Trophoblast cell (in vitro differentiated cells and primary cell): ENCODE data around the gene SMARCAL1.

Source experiments
- DNase-seq, 2 donors: peaks; one replicate each; pipeline ENCODE4 v3.0.0-alpha.2; 2016
- H2AFZ ChIP-seq: 2 replicates; pipeline ENCODE4 v1.6.1; 2013; ENCODE audit warnings: low read length, moderate library complexity, mild to moderate bottlenecking; ENCODE audit not compliant: insufficient read depth, poor library complexity
- H2AK5ac ChIP-seq: 2 replicates; pipeline ENCODE4 v1.6.1; 2013; ENCODE audit warnings: mild to moderate bottlenecking, low read length
- H2BK120ac ChIP-seq: 2 replicates; pipeline ENCODE4 v1.6.1; 2013; ENCODE audit warnings: low read length, mild to moderate bottlenecking, moderate library complexity; ENCODE audit not compliant: insufficient read depth, poor library complexity
- H2BK12ac ChIP-seq: 2 replicates; pipeline ENCODE4 v1.6.1; 2013; ENCODE audit warnings: mild to moderate bottlenecking, low read length, moderate library complexity
- H2BK5ac ChIP-seq: 2 replicates; pipeline ENCODE4 v1.6.1; 2013; ENCODE audit warnings: low read length, low read depth, moderate library complexity, mild to moderate bottlenecking; ENCODE audit not compliant: poor library complexity
- H3K14ac ChIP-seq: 2 replicates; pipeline ENCODE4 v1.6.1; 2013; ENCODE audit warnings: mild to moderate bottlenecking, low read length
- H3K18ac ChIP-seq: 2 replicates; pipeline ENCODE4 v1.6.1; 2013; ENCODE audit warnings: mild to moderate bottlenecking, low read length
- H3K23ac ChIP-seq: 2 replicates; pipeline ENCODE4 v1.6.1; 2013; ENCODE audit warnings: low read length
- H3K27ac ChIP-seq: 2 replicates; pipeline ENCODE4 v1.5.1; 2013; ENCODE audit warnings: low read depth, mild to moderate bottlenecking, inconsistent platforms, low read length, moderate library complexity
- H3K27me3 ChIP-seq: 2 replicates; pipeline ENCODE4 v1.6.1; 2013; ENCODE audit warnings: inconsistent platforms, mild to moderate bottlenecking, low read length, moderate library complexity; ENCODE audit not compliant: insufficient read depth
- H3K36me3 ChIP-seq, 2 experiments: 1 replicate in 1 of 2; 2 replicates in 1 of 2; pipeline ENCODE4 v1.6.1; 2013; ENCODE audit warnings: low read length in 2 of 2, mild to moderate bottlenecking in 2 of 2, moderate library complexity in 1 of 2; ENCODE audit not compliant: insufficient read depth in 2 of 2, control insufficient read depth in 1 of 2
- H3K4ac ChIP-seq: 2 replicates; pipeline ENCODE4 v1.6.1; 2013; ENCODE audit warnings: low read depth, mild to moderate bottlenecking, low read length, moderate library complexity
- H3K4me1 ChIP-seq, 2 experiments: 1 replicate in 1 of 2; 2 replicates in 1 of 2; pipeline ENCODE4 v1.6.1; 2013; ENCODE audit warnings: low read length in 2 of 2, mild to moderate bottlenecking in 2 of 2, moderate library complexity in 1 of 2; ENCODE audit not compliant: insufficient read depth in 2 of 2, control insufficient read depth in 1 of 2
- H3K4me2 ChIP-seq: 2 replicates; pipeline ENCODE4 v1.6.1; 2013; ENCODE audit warnings: inconsistent platforms, mild to moderate bottlenecking, low read length, moderate library complexity
- H3K4me3 ChIP-seq: 2 replicates; pipeline ENCODE4 v1.5.1; 2013; ENCODE audit warnings: mild to moderate bottlenecking, low read depth, low read length, inconsistent platforms
- H3K79me1 ChIP-seq: one replicate; pipeline ENCODE4 v1.6.1; 2013; ENCODE audit warnings: low read length
- H3K79me2 ChIP-seq: 2 replicates; pipeline ENCODE4 v1.6.1; 2013; ENCODE audit warnings: low read length, mild to moderate bottlenecking; ENCODE audit not compliant: control insufficient read depth, insufficient read depth, poor library complexity
- H3K9ac ChIP-seq: 2 replicates; pipeline ENCODE4 v1.6.1; 2013; ENCODE audit warnings: mild to moderate bottlenecking, low read length
- H3K9me3 ChIP-seq: 2 replicates; pipeline ENCODE4 v1.6.1; 2013; ENCODE audit warnings: low read depth, mild to moderate bottlenecking, control low read depth, inconsistent platforms, low read length; ENCODE audit not compliant: insufficient read depth
- H4K12ac ChIP-seq: 2 replicates; pipeline ENCODE4 v1.6.1; 2013; ENCODE audit warnings: low read depth, mild to moderate bottlenecking, low read length, moderate library complexity
- H4K8ac ChIP-seq: 2 replicates; pipeline ENCODE4 v1.6.1; 2013; ENCODE audit warnings: low read depth, mild to moderate bottlenecking, low read length, moderate library complexity
- H4K91ac ChIP-seq: one replicate; pipeline ENCODE4 v1.6.1; 2013; ENCODE audit warnings: low read depth, mild to moderate bottlenecking, low read length, moderate library complexity
- WGBS: extraction: QIAGEN DNeasy Blood & Tissue Kit; methylation state at CpG from one replicate; pipeline ENCODE4 v1.1.7; 2013; ENCODE audit warnings: missing lambda C conversion rate; ENCODE audit not compliant: insufficient read length, insufficient coverage; ENCODE audit errors: extremely low coverage; 5-methylcytosine and 5-hydroxymethylcytosine counted together

Gene SMARCAL1

GRCh38 chr2:216522892-216523502 lies 110.7 kb downstream of the SMARCAL1 start:
- Histone ChIP-seq H3K27me3 (no peaks in the 10 kb centered on the region), H3K79me1 (no peaks in the 10 kb centered on the region), H3K79me2 (no peaks in the 10 kb centered on the region), H3K14ac (no peak overlapping the region), H3K18ac (no peak overlapping the region), H3K23ac (no peak overlapping the region), H3K9ac (no peak overlapping the region), H3K4me3 (no peak overlapping the region), H4K12ac (no peak overlapping the region), H4K91ac (no peak overlapping the region), H3K4me2 (no peak overlapping the region), H3K9me3 (no peaks in the 10 kb centered on the region), H4K8ac (no peak overlapping the region), H2AFZ (no peak overlapping the region), H3K4ac (no peak overlapping the region), H2BK5ac (no peak overlapping the region), H3K36me3 (peaks cover 0 to 7% of the 10 kb centered on the region in 2 experiments), H3K27ac (no peak overlapping the region), H2BK120ac (no peak overlapping the region), H3K4me1 (peaks cover 0 to 8% of the 10 kb centered on the region in 2 experiments), H2BK12ac (no peak overlapping the region), H2AK5ac (no peak overlapping the region)
- WGBS = no CpG with 5 or more reads among the region's 1 CpG
- DNase-seq = no peak

GRCh38 chr2:216525972-216526371 lies 113.7 kb downstream of the SMARCAL1 start:
- no peak overlapping the region for H2BK120ac ChIP-seq
- no peak overlapping the region for H2AFZ ChIP-seq
- H4K8ac ChIP-seq = no peak overlapping the region
- no peaks in the 10 kb centered on the region for H3K27me3 ChIP-seq
- no peak overlapping the region for H3K27ac ChIP-seq
- no peak overlapping the region for H4K12ac ChIP-seq
- H3K4me2 ChIP-seq = no peak overlapping the region
- no peaks in the 10 kb centered on the region for H3K79me1 ChIP-seq
- H3K4me3 ChIP-seq = no peak overlapping the region
- no peak overlapping the region for H4K91ac ChIP-seq
- no peaks in the 10 kb centered on the region for H3K4me1 ChIP-seq
- WGBS = no CpG with 5 or more reads among the region's 4 CpGs
- no peak overlapping the region for H3K9ac ChIP-seq
- H3K14ac ChIP-seq = no peak overlapping the region
- H3K36me3 ChIP-seq = peaks cover 0 to 3% of the 10 kb centered on the region in 2 experiments
- no peaks in the 10 kb centered on the region for H3K79me2 ChIP-seq
- H3K4ac ChIP-seq = no peak overlapping the region
- DNase-seq = no peak
- no peak overlapping the region for H2BK12ac ChIP-seq
- H3K9me3 ChIP-seq = no peaks in the 10 kb centered on the region
- no peak overlapping the region for H3K23ac ChIP-seq
- H2BK5ac ChIP-seq = no peak overlapping the region
- H2AK5ac ChIP-seq = no peak overlapping the region
- H3K18ac ChIP-seq = no peak overlapping the region

- H4K91ac ChIP-seq = no peak overlapping the region
- no peaks in the 10 kb centered on the region for H3K36me3 ChIP-seq
- DNase-seq = no peak
- H3K4me2 ChIP-seq = no peak overlapping the region
- no peaks in the 10 kb centered on the region for H3K27me3 ChIP-seq
- H2AK5ac ChIP-seq = no peak overlapping the region
- H3K79me2 ChIP-seq = no peaks in the 10 kb centered on the region
- H3K27ac ChIP-seq = no peak overlapping the region
- H4K12ac ChIP-seq = no peak overlapping the region
- H3K4ac ChIP-seq = no peak overlapping the region
- H2BK12ac ChIP-seq = no peak overlapping the region
- H3K18ac ChIP-seq = no peak overlapping the region
- no peak overlapping the region for H2AFZ ChIP-seq
- no peak overlapping the region for H3K23ac ChIP-seq
- H3K9me3 ChIP-seq = no peaks in the 10 kb centered on the region
- H3K14ac ChIP-seq = no peak overlapping the region
- no peak overlapping the region for H3K9ac ChIP-seq
- no peak overlapping the region for H2BK5ac ChIP-seq
- no CpG with 5 or more reads among the region's 1 CpG for WGBS
- no peak overlapping the region for H4K8ac ChIP-seq
- no peak overlapping the region for H2BK120ac ChIP-seq
- no peaks in the 10 kb centered on the region for H3K4me1 ChIP-seq
- H3K79me1 ChIP-seq = no peaks in the 10 kb centered on the region
- no peak overlapping the region for H3K4me3 ChIP-seq
Observed at GRCh38 chr2:216526939-216527338, 114.7 kb downstream of the SMARCAL1 start.

- no peak overlapping the region for H3K9ac ChIP-seq
- no peaks in the 10 kb centered on the region for H3K9me3 ChIP-seq
- H3K23ac ChIP-seq = no peak overlapping the region
- H4K12ac ChIP-seq = no peak overlapping the region
- no peak overlapping the region for H2BK120ac ChIP-seq
- H4K91ac ChIP-seq = no peak overlapping the region
- H3K79me1 ChIP-seq = no peaks in the 10 kb centered on the region
- no peak overlapping the region for H3K4me2 ChIP-seq
- H3K27me3 ChIP-seq = no peaks in the 10 kb centered on the region
- no peak for DNase-seq
- H3K4ac ChIP-seq = no peak overlapping the region
- H2AK5ac ChIP-seq = no peak overlapping the region
- no peak overlapping the region for H2BK5ac ChIP-seq
- no peak overlapping the region for H3K18ac ChIP-seq
- H4K8ac ChIP-seq = no peak overlapping the region
- H2BK12ac ChIP-seq = no peak overlapping the region
- H3K27ac ChIP-seq = no peak overlapping the region
- H3K14ac ChIP-seq = no peak overlapping the region
- H3K4me3 ChIP-seq = no peak overlapping the region
- H2AFZ ChIP-seq = no peak overlapping the region
- H3K36me3 ChIP-seq = no peaks in the 10 kb centered on the region
- no peaks in the 10 kb centered on the region for H3K4me1 ChIP-seq
- WGBS = no CpG with 5 or more reads among the region's 1 CpG
- H3K79me2 ChIP-seq = no peaks in the 10 kb centered on the region
Observed at GRCh38 chr2:216527600-216527999, 115.3 kb downstream of the SMARCAL1 start.
